GM18507 (cell line): ENCODE results near the gene WDR82.

ENCODE experiments used
- DNase-seq: peaks from one replicate; pipeline ENCODE4 v3.0.0; 2011; ENCODE audit warnings: low read depth; ENCODE audit not compliant: insufficient read length; ENCODE audit errors: extremely low spot score
- FAIRE-seq: peaks from 2 replicates; lab custom pipeline; 2011; peaks lifted over from hg19 to GRCh38; lab: Jason Lieb, UNC

The WDR82 gene, protein sequence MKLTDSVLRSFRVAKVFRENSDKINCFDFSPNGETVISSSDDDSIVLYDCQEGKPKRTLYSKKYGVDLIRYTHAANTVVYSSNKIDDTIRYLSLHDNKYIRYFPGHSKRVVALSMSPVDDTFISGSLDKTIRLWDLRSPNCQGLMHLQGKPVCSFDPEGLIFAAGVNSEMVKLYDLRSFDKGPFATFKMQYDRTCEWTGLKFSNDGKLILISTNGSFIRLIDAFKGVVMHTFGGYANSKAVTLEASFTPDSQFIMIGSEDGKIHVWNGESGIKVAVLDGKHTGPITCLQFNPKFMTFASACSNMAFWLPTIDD

DNA sequence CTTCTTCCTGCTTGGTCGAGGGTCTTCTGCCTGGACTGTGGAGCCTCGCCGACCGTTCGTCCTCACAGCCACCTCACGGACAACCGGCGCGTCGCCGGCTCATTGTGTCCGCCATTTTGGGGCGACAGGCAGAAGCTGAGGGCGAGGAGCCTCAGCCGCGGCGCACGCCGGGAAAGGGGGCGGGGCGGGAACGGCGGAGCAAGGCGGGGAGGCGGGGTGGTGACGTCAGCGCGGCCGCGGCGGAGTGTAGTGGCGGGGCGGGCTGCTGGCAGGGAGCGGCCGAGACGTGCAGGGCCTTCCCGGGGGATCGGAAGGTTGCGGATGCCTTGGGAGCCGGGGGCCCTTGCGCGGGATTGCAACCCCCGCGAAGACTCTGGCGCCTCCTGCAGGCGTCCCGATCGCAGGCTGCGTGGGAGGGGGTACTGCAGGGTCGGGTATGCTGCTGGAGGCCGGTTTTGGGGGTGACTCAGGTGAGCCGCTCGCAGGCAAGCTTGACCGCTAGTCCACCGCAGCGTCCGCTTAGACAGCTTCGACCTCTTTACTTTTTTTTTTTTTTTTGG lies at the start of gene WDR82:
Gene WDR82 (minus strand): TSS at position 140 of the 560 bp plus-strand sequence. CDS start 288 bp downstream, outside the sequence.
- FAIRE-seq: peak; percentile 91

DNA sequence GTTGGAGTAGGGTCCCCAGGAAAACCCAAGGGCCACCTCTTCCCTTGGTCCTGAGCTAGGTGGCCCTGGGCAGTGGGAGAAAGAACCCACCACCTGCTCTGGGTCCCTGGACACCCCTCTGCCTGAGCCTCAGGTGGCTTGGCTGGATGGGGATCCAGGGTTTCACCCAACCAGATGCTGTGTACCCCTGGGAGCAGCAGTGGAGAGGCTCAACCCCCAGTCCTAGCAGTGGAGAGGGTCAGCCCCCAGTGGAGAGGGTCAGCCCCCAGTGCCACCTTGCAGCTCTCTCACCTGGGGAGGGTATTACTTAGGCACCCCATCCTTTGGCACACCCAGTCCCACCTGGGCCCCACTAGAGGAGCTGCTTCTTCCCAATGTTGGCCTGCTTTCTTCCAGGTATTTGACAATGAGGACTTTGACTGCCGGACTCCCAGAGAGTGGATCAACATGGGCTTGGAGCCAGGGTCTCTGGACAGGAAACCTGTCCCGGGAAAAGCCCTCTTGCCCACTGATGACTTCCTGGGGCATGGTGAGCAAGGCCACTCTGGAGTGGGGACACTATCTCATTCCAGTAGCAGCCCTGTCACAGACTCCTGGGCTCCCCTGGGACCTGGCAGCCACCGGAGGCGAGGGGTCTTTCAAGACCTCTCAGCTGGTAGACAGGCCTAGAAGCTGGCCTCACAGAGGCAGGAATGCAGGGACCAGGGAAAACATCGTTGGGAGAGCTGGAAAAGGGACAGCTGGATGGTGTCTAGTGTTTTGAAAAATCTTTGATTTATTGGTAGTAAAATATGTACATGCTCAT lies 49.2 kb upstream of the WDR82 start:
- DNase-seq: no peak
- no peak for FAIRE-seq

More for the DNA sequence above, at the start of gene WDR82:
- DNase-seq: peak; percentile 92

DNA sequence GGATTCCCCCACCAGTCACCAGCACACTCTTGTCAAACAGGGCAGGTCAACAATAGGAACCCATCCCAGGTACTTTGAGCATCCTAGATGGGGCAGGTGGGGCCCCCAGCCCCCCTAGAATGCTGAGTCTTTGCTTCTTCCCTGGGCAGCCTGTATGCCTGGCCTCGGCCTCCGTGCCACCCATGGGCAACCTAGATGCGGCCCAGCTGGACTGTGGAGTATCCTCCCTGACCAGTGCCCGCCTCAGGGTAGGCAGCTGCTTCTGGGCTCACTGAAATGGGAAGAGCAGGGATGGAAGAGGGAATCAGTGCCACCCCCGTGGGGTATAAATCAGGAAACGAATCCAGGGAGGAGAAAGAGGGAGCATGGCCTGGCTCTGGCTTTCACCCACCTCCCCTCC lies 48.5 kb upstream of the WDR82 start:
- no peak for DNase-seq
- FAIRE-seq: no peak

DNA sequence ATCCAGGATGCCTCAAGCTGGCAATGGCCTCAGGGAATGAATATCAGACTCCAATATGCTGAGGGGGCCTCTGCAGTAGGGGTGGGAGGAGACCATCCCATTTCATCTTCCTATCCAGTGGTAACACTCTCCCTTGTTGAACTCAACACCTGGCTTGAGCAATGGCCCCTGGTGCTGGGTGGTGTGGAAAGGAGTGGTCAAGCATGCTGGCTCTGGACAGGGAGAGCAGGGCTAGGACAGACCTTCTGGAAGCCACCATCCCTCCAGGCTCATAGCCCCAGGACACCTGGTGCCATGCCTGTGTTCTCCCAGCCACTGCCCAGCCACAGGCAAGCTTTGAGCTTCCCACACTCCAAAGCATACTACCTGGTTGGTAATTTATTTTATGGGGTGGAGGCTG lies 47.2 kb upstream of the WDR82 start:
- DNase-seq: no peak
- no peak for FAIRE-seq

DNA sequence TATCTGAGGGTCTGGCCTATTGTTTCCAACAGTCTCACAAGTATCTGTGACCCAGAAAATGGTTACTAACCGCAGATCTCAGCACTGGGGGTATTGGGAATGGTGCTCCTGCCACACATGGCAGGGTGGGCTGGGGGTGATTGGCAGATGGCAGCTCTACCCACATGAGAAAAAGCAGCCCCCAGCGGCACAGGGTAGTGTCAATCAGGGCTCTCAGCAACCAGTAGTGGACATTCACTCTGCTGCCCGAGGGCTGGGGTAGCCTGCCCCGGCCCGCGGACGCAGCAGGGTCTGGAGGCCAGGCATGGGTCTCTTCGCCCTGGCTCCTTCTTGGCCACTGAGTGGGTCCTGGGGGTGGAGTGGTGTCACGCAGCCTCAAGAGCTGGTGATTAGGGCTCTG lies 46.2 kb upstream of the WDR82 start:
- FAIRE-seq (no peak), DNase-seq (no peak)

DNA sequence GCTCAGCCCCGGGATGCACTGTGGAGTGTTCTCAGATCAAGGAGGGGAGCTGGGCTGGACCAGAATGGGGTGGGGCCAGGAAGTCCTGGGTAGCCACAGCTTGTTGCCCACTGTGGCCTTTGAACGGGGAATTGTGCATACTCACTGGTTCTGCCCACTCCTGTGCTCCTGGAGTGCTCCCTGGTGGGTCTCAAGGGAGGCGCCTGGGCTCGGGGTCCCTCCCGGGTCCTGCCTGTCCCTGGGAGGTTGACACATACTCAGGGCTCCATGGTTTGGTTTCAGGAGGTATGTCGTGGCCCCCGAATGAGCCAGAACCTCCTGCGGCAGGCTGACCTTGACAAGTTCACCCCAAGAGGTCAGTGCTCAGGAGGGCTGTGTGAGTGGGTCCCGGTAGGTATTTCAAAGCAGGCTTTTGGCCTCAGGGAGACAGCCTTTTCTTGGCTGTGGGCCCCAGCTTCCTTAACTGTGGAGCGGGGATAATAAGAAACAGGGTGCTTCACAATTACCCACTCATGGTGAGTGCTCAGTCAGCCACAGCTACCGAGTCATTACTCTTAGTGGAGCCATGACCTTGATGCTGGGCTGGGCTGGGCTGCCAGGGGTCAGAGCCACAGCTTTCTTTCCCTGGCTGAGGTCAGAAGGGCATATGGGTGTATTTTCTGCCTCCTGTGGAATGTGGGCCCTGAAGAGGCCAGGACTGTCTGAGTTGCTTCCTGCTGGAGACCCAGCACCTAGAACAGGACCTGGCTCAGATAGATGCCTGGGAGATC lies 45.3 kb upstream of the WDR82 start:
- DNase-seq: no peak
- no peak for FAIRE-seq

DNA sequence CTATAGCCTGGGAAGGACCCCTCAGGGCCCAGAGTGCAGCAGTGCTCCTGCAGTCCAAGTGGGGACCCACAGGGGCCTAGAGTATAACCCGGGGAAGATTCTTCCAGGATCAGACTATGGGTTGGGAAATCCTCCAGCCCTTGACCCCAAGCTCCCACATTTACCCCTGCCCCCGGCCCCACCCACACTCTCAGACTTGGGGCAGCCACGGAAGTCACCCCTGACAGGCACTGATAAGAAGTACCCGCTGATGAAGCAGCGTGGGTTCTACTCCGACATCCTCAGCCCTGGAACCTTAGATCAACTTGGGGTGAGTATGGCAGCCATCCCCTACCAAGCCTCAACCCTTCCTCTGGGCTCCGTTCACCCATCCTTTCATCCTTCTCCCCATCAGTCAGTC lies 44.0 kb upstream of the WDR82 start:
- DNase-seq: no peak
- FAIRE-seq: no peak

DNA sequence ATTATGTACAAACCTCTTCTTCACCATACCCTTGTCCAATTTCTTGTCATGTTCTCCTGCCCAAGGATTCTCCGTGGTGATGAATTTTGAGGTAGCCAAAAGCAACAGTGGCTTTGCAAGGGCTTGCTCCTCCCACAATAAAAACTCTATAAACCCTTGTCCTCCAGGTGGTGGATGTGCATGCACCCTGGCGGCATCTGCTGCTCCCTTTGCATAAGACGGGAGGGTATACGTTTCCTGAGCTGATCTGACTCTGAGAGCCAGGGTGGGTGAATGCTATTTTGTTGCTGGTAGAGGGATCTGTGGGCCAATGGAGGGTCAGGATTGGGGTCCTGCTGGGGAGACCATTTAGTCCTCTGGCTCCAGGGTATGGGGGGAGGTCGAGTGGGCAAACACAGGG lies 43.0 kb upstream of the WDR82 start:
- no peak for FAIRE-seq
- no peak for DNase-seq

DNA sequence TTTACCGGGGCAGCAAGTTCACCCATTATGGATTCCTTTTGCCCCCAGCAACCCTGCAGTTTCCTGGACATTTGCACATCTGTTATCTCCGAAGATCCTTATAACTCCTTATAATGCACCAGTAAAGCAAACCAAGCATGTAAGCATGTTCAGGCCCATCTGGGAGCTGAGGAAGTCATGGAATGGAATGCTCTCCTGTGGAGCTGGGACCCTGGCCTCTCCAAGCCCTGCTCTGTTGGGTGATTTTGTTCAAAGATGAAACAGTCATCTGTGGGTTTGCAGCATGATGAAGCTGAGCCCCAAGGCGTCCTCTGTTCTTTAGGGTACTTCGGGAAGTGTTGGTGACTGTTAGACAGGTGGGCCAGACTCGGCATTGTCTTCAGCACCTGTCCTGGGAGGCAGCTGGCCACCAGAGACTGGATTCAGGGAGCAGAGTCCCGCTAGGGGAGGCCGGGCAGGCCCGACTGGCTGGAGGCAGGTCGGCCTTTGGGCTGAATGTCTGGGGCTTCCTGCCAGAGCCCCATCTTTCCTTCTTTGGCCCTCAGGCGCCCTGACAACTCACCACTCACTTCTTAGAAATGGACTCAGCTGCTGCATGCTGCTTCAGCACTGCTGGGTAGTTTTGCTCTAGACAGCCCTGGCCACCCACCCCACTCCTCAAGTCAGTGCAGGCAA lies 41.6 kb upstream of the WDR82 start:
- FAIRE-seq: no peak
- no peak for DNase-seq

DNA sequence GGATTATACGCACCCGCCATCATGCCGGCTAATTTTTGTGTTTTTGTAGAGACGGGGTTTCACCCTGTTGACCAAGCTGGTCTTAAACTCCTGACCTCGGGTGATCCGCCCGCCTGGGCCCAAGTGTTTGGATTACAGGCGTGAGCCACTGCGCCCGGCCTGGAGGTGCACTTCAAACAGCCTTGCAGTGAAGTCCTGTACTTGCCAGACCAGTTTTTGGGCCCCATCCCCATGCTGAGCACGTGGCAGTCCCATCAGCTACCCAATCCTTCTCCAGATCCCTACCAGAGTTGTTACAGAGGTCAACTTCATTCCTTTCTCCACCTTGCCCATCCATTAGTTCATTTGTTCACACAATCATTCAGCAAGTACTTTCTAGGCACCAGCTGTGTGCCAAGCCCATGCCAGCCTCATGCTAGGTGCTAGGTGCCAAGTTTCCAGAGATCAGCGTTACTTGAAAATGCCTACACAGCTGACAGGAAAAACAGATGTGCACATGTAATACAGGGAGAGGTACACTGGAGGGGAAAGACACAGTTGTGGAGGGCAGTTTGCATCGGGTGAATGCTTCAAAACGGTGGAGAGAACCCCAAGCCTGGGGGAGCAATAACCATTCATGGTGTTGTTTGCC lies 39.9 kb upstream of the WDR82 start:
- no peak for FAIRE-seq
- DNase-seq: no peak

DNA sequence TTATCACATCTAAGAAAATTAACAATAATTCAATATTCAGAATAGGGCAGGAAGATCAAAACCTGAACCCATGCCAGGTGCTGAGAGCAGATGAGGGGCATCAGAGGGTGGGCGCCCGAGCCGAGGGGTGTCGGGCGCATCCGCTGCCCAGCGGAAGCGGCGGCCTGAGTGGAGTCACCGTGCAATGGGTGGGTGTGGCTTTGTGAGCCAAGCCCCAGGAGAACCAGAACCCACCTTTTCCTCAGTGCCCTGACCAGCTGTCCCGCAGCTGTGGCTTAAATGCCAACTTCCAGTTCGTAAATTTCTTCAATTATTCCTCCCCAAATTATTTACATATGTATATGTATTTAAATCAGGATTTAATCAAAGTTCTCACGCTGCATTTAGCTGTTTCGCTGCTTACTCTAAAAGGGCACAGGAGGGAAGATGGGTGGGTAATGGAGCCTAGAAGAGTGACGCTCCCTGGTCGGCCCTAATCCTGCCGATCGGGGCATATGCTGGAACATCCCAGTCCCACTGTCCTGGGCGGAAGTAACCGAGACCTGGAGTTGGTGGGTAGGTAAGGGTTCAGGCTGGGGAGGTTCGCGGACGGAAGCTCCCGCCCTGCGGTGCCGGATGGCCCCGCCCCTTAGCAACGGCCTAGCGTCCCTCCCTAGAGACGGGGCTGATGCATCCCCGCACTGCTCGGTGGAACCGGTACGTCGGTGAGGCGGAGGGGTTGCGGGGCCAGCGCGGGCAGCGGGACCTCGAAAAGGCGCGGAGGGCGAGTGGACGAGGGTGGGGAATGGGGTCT lies 39.0 kb upstream of the WDR82 start:
- DNase-seq: no peak
- peak; percentile 76 for FAIRE-seq

DNA sequence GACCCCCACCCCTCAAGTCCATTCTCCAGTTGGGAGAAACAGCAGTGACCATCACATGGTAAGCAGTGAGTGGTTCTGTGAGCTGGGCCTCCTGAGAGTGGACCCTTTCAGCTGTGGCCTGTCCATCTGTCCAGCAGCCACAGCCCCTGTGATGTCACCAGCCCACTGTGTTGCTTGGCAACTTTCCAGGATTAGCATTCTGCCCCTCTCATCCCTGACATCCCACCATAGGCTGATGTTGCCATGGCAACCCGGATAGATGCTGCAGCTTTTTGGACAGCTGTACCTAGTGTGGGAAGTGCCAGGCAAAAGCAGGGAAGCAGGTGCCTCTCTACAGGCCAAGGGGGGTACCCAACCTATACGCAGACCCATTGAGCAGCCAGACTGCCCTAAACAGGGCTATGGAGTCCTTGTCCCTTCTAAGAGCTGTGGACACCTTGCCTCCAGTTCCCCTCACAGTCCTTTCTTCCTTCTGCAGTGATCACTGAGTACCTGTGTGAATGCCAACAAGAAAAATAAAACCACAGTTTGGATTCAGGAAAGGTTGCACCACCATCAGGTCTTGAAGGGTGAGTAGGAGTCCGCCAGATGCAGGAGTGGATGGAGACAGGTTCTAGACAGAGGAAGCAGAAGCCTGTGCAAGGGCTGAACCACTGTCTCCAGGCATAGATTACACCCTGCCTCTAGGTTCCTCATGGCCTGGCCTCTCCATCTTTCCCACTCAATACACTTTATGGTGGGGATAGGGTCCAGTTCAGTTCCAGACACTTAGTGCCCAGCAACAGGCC lies 37.7 kb upstream of the WDR82 start, which contains the start of gene DNAH1:
Gene DNAH1 (plus strand): TSS at position 343 of the 788 bp plus-strand sequence. CDS start 6,124 bp downstream, outside the sequence.
- DNase-seq (no peak), FAIRE-seq (no peak)

DNA sequence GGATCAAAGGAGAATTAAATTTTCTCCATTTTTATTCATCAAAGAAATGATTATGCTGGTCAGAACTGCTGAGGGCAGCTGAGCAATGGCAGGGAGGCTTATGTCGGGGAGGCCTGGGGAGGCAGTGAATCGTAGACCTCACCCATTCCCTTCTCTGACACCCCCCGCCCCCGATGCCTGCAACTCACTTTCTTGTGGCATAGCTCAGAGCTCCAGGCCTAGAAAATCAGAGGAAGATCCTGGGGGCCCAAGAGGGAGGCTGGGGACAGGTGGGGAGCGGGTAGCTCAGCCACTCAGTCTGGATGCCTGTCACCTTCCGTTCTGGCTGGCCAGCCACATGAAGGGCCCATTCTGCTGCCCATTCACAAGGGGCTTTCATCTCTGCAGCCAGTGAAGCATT lies 36.6 kb upstream of the WDR82 start:
- FAIRE-seq (no peak), DNase-seq (no peak)

DNA sequence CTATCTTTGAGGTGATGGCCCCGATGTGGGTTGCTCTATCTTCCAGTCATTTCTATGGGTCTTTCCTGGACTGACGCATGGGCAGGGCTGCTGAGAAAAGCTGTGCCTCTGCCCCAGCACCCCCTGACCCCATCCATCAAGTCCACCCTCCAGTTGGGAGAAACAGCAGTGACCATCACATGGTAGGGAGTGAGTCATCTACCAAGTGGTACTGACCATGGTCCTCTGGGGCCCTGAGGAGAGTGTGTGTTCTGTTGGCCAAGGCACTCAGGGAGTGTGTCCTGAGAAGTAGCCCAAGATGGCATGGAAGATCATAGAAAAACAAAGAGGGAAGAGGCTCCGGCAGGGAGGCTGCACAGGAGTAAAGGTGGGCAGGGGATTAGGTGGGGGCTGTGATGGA lies 36.0 kb upstream of the WDR82 start:
- FAIRE-seq (no peak), DNase-seq (no peak)

DNA sequence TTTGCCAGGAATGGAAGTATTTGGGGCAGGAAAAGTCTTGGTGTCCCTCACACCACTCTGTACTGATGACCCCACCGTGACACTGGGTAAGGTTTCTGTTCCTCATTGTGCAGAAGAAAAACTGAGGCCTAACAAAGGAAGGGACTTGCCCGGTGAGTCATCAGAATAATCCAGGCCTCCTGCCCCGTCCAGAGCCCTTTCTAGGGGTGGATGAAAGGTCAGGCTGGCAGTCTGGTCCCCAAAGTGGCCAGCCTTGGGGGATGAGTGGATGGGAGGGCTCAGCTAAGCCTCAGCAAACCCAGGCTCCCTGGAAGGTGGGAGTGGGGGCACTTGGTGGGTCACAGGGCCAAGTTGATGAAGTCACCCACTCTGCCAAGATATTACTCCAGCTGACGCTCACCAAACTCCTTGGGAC lies 35.3 kb upstream of the WDR82 start:
- peak; percentile 100 for FAIRE-seq
- peak; percentile 74 for DNase-seq

DNA sequence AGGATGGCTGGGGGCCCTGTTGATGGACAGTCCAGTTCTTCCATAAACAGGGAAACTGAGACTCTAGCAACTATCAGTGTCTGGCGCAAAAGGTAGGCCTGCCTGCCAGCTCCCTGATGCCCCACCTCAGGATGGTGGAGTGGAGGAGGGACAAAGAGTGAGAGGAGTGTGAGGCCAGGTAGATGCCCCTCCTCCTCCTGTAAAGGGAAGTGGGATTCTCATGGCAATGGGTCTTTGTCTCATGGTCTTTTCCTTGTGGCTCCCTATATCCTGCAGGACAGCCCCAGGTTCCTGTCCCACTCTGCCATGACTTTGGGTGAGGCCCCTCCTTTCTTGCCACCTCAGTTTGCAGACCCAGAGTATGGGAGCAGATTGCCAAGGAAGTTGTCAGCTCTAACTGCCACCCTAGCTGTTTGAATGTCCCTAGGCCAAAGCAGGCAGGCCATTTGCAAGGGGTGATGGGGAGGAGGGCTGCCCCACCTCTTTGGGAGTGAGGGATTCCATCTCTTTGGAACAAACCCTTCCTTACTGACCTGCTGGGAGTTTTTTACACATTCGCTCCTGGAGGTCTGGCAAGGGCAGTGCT lies 34.8 kb upstream of the WDR82 start:
- DNase-seq (no peak), FAIRE-seq (no peak)

DNA sequence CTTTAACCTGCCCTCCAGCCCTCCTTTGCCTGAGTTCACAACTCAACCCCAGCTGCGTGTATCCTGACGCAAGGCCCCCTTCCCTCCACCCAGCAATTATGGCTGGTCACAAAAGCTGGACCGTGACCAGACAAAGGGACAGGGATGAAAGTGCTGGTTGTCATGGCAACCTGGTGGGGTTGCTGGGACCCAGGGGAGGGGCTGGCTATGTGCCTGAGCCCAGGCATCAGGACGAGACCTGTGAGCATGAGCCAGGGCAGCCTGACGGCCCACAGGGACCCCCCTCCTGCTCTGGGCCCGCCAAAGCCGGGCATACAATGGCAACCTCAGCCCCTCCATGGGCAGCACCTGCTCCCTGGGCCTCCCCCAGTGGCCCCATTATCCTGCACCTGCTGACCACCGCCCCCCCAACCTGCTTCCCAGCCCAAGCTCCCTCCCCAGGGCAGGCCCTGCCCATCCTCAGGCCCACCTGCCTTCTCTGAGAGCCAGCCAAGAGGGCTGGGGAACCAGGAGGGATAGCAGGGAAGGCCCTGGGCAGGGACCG lies 33.2 kb upstream of the WDR82 start:
- DNase-seq (no peak), FAIRE-seq (no peak)
